GM12875 (cell line): ENCODE data around the gene NRF1.
"Not testable (repeated sequence)": the region's sequence is repeated elsewhere in the genome, so short reads cannot be mapped to it uniquely, and the experiment has no call there.

Source experiments
- H3K4me3 ChIP-seq: one replicate; pipeline ENCODE4 v1.5.1; 2011; ENCODE audit warnings: low read depth, low read length, control low read depth
- CTCF ChIP-seq: IDR thresholded peaks from 2 replicates; pipeline ENCODE4 v1.5.1; 2011; ENCODE audit warnings: low read depth, mild to moderate bottlenecking, control low read depth, inconsistent platforms, low read length, moderate library complexity, borderline replicate concordance; ENCODE audit not compliant: insufficient read depth

The NRF1 gene

GRCh38 chr7:129786825-129787563 is 175.5 kb downstream of the NRF1 start:
- TF ChIP-seq CTCF = no peak
- H3K4me3 ChIP-seq = no peak overlapping the region

GRCh38 chr7:129789000-129789399 is 177.5 kb downstream of the NRF1 start:
- no peak for TF ChIP-seq CTCF
- H3K4me3 ChIP-seq = no peak overlapping the region

- no peak overlapping the region for H3K4me3 ChIP-seq
- no peak for TF ChIP-seq CTCF
Observed at GRCh38 chr7:129789652-129790051, 178.1 kb downstream of the NRF1 start.

GRCh38 chr7:129790136-129790535 is 178.6 kb downstream of the NRF1 start:
- no peak for TF ChIP-seq CTCF
- H3K4me3 ChIP-seq = no peak overlapping the region

GRCh38 chr7:129792721-129793120 is 181.2 kb downstream of the NRF1 start:
- no peak overlapping the region for H3K4me3 ChIP-seq
- no peak for TF ChIP-seq CTCF

GRCh38 chr7:129793506-129794310 is 182.2 kb downstream of the NRF1 start:
- TF ChIP-seq CTCF = no peak
- H3K4me3 ChIP-seq = no peak overlapping the region

GRCh38 chr7:129794461-129794860 is 182.9 kb downstream of the NRF1 start:
- H3K4me3 ChIP-seq = not testable (repeated sequence)
